GM19351 (cell line): Measurements from ENCODE around the gene CDC7.

Source experiments
- ATAC-seq: cut with Tn5 transposase; IDR thresholded peaks from one replicate; pipeline ENCODE4 v1.9.1; 2021; ENCODE audit warnings: mild to moderate bottlenecking, moderate library complexity; ENCODE audit not compliant: unreplicated experiment

Gene CDC7

GRCh38 chr1:91572044-91572443, 71.4 kb downstream of the CDC7 start:
- peak; percentile 84 for ATAC-seq
